Measurements from ENCODE around the gene OR5K2. TPM values are rescaled to one million over a fixed set of nuclear protein-coding genes. Genes with fewer than 3 reads are reported as not detected.

The OR5K2 gene
- total and polyA plus RNA-seq, 7 experiments from 2014 or later: not detected

GRCh38 chr3:98462901-98463300 lies 34.6 kb upstream of the OR5K2 start, which contains the start of gene OR5K1:
OR5K1 (plus strand) TSS chr3:98463201; CDS start chr3:98469577, 6,376 bp downstream.
- Histone ChIP-seq H3K36me3 (ENCODE audit: control insufficient read depth in 2 of 3, insufficient read depth in 3 of 3, low read length in 3 of 3) (no peaks in the 10 kb centered on the region), H3K27me3 (ENCODE audit: control insufficient read depth in 2 of 2, insufficient read depth in 2 of 2, low read length in 2 of 2) (no peaks in the 10 kb centered on the region), H3K4me3 (ENCODE audit: low read length) (no peak within 1 kb of the TSS), H3K4me1 (ENCODE audit: control insufficient read depth in 2 of 2, insufficient read depth in 2 of 2, low read length in 2 of 2) (no peaks in the 10 kb centered on the region), H3K27ac (ENCODE audit: low read depth, low read length) (no peak within 1 kb of the TSS), H3K9me3 (ENCODE audit: control insufficient read depth in 2 of 3, low read length in 3 of 3) (no peaks in the 10 kb centered on the region)
- POLR2A ChIA-PET: no interaction called here
- Mint-ChIP-seq H3K36me3 (no peaks in the 10 kb centered on the region), H3K4me1 (no peaks in the 10 kb centered on the region), H3K9me3 (peaks cover 0 to 32% (median 5%) of the 10 kb centered on the region in 11 donors), H3K27ac (no peak within 1 kb of the TSS), H3K4me3 (no peak within 1 kb of the TSS), H3K27me3 (peaks cover 0 to 21% (median 4%) of the 10 kb centered on the region in 5 donors)
- CTCF ChIA-PET: no interaction called here
- ATAC-seq (no peak), DNase-seq (no peak)
- intact Hi-C loops (cut with micrococcal nuclease): no loop called here

- H3K36me3 Mint-ChIP-seq: peaks cover 0 to 26% (median 10%) of the 10 kb centered on the region in 5 donors
- no peak for ATAC-seq
- peaks cover 0 to 11% (median 0%) of the 10 kb centered on the region in 7 donors for H3K4me1 Mint-ChIP-seq
- no peak overlapping the region for H3K4me3 Mint-ChIP-seq
- Histone ChIP-seq H3K36me3 (ENCODE audit: control insufficient read depth in 2 of 3, insufficient read depth in 3 of 3, low read length in 3 of 3) (no peaks in the 10 kb centered on the region), H3K9me3 (ENCODE audit: control insufficient read depth in 2 of 3, low read length in 3 of 3) (peaks cover 0 to 14% (median 4%) of the 10 kb centered on the region in 3 experiments), H3K4me3 (ENCODE audit: low read length) (no peak overlapping the region), H3K27ac (ENCODE audit: low read depth, low read length) (no peak overlapping the region), H3K4me1 (ENCODE audit: control insufficient read depth in 2 of 2, insufficient read depth in 2 of 2, low read length in 2 of 2) (no peaks in the 10 kb centered on the region), H3K27me3 (ENCODE audit: control insufficient read depth in 2 of 2, insufficient read depth in 2 of 2, low read length in 2 of 2) (no peaks in the 10 kb centered on the region)
- H3K9me3 Mint-ChIP-seq: peaks cover 12 to 81% (median 44%) of the 10 kb centered on the region in 11 donors
- H3K27ac Mint-ChIP-seq: no peak overlapping the region
- H3K27me3 Mint-ChIP-seq: peaks cover 4 to 33% (median 25%) of the 10 kb centered on the region in 5 donors
- intact Hi-C loops (cut with micrococcal nuclease): no loop called here
- ChIA-PET POLR2A (no interaction called here), CTCF (no interaction called here)
- DNase-seq: no peak
Observed at GRCh38 chr3:98482717-98483482, 14.6 kb upstream of the OR5K2 start.

- peaks cover 0 to 11% (median 0%) of the 10 kb centered on the region in 7 donors for H3K4me1 Mint-ChIP-seq
- peaks cover 4 to 37% (median 27%) of the 10 kb centered on the region in 5 donors for H3K27me3 Mint-ChIP-seq
- H3K4me3 Mint-ChIP-seq: no peak overlapping the region
- Histone ChIP-seq H3K4me1 (ENCODE audit: control insufficient read depth in 2 of 2, insufficient read depth in 2 of 2, low read length in 2 of 2) (no peaks in the 10 kb centered on the region), H3K4me3 (ENCODE audit: low read length) (no peak overlapping the region), H3K9me3 (ENCODE audit: control insufficient read depth in 2 of 3, low read length in 3 of 3) (peaks cover 0 to 11% (median 4%) of the 10 kb centered on the region in 3 experiments), H3K36me3 (ENCODE audit: control insufficient read depth in 2 of 3, insufficient read depth in 3 of 3, low read length in 3 of 3) (no peaks in the 10 kb centered on the region), H3K27ac (ENCODE audit: low read depth, low read length) (no peak overlapping the region), H3K27me3 (ENCODE audit: control insufficient read depth in 2 of 2, insufficient read depth in 2 of 2, low read length in 2 of 2) (no peaks in the 10 kb centered on the region)
- H3K36me3 Mint-ChIP-seq: peaks cover 0 to 30% (median 17%) of the 10 kb centered on the region in 5 donors
- H3K9me3 Mint-ChIP-seq: peaks cover 18 to 85% (median 47%) of the 10 kb centered on the region in 11 donors
- intact Hi-C loops (cut with micrococcal nuclease): no loop called here
- ATAC-seq (no peak), DNase-seq (no peak)
- H3K27ac Mint-ChIP-seq: no peak overlapping the region
- ChIA-PET CTCF (no interaction called here), POLR2A (no interaction called here)
Observed at GRCh38 chr3:98483626-98484025, 13.9 kb upstream of the OR5K2 start.

- H3K4me3 Mint-ChIP-seq: no peak overlapping the region
Observed at GRCh38 chr3:98500019-98500418, 2.5 kb downstream of the OR5K2 start.

GRCh38 chr3:98501270-98501669 lies 3.8 kb downstream of the OR5K2 start:
- Mint-ChIP-seq H3K36me3 (peaks cover 0 to 27% (median 4%) of the 10 kb centered on the region in 5 donors), H3K4me1 (peaks cover 0 to 6% (median 0%) of the 10 kb centered on the region in 7 donors), H3K27ac (peak overlapping the region in 1 of 9 donors; percentile 74), H3K9me3 (peaks cover 0 to 2% (median 0%) of the 10 kb centered on the region in 11 donors), H3K4me3 (no peak overlapping the region), H3K27me3 (peaks cover 0 to 3% (median 0%) of the 10 kb centered on the region in 5 donors)
- Histone ChIP-seq H3K4me3 (ENCODE audit: low read length) (no peak overlapping the region), H3K27me3 (ENCODE audit: control insufficient read depth in 2 of 2, insufficient read depth in 2 of 2, low read length in 2 of 2) (no peaks in the 10 kb centered on the region), H3K27ac (ENCODE audit: low read depth, low read length) (no peak overlapping the region), H3K36me3 (ENCODE audit: control insufficient read depth in 2 of 3, insufficient read depth in 3 of 3, low read length in 3 of 3) (no peaks in the 10 kb centered on the region), H3K9me3 (ENCODE audit: control insufficient read depth in 2 of 3, low read length in 3 of 3) (no peaks in the 10 kb centered on the region), H3K4me1 (ENCODE audit: control insufficient read depth in 2 of 2, insufficient read depth in 2 of 2, low read length in 2 of 2) (no peaks in the 10 kb centered on the region)
- ATAC-seq (no peak), DNase-seq (no peak)
- ChIA-PET POLR2A (no interaction called here), CTCF (no interaction called here)
- intact Hi-C loops (cut with micrococcal nuclease): no loop called here

More at GRCh38 chr3:98500019-98500418, 2.5 kb downstream of the OR5K2 start:
- intact Hi-C loops (cut with micrococcal nuclease): no loop called here
- no peaks in the 10 kb centered on the region for H3K9me3 ChIP-seq (ENCODE audit: control insufficient read depth in 2 of 3, low read length in 3 of 3)
- Mint-ChIP-seq H3K36me3 (peaks cover 0 to 23% (median 4%) of the 10 kb centered on the region in 5 donors), H3K27me3 (peaks cover 0 to 3% (median 0%) of the 10 kb centered on the region in 5 donors), H3K4me1 (peaks cover 0 to 6% (median 0%) of the 10 kb centered on the region in 7 donors), H3K27ac (no peak overlapping the region), H3K9me3 (peaks cover 0 to 2% (median 0%) of the 10 kb centered on the region in 11 donors)
- H3K4me3 ChIP-seq (ENCODE audit: low read length): no peak overlapping the region
- H3K27ac ChIP-seq (ENCODE audit: low read depth, low read length): no peak overlapping the region
- ATAC-seq (no peak), DNase-seq (no peak)
- H3K36me3 ChIP-seq (ENCODE audit: control insufficient read depth in 2 of 3, insufficient read depth in 3 of 3, low read length in 3 of 3): no peaks in the 10 kb centered on the region
- CTCF ChIA-PET: no interaction called here
- no peaks in the 10 kb centered on the region for H3K27me3 ChIP-seq (ENCODE audit: control insufficient read depth in 2 of 2, insufficient read depth in 2 of 2, low read length in 2 of 2)
- no peaks in the 10 kb centered on the region for H3K4me1 ChIP-seq (ENCODE audit: control insufficient read depth in 2 of 2, insufficient read depth in 2 of 2, low read length in 2 of 2)
- POLR2A ChIA-PET: no interaction called here

GRCh38 chr3:98501863-98502576 lies 4.5 kb downstream of the OR5K2 start:
- Mint-ChIP-seq H3K4me1 (peaks cover 0 to 6% (median 0%) of the 10 kb centered on the region in 7 donors), H3K4me3 (no peak overlapping the region), H3K27ac (no peak overlapping the region), H3K27me3 (peaks cover 0 to 2% (median 0%) of the 10 kb centered on the region in 5 donors), H3K36me3 (peaks cover 0 to 34% (median 10%) of the 10 kb centered on the region in 5 donors), H3K9me3 (peaks cover 0 to 2% (median 0%) of the 10 kb centered on the region in 11 donors)
- ATAC-seq (no peak), DNase-seq (no peak)
- H3K27ac ChIP-seq (ENCODE audit: low read depth, low read length): no peak overlapping the region
- no peak overlapping the region for H3K4me3 ChIP-seq (ENCODE audit: low read length)
- H3K4me1 ChIP-seq (ENCODE audit: control insufficient read depth in 2 of 2, insufficient read depth in 2 of 2, low read length in 2 of 2): no peaks in the 10 kb centered on the region
- intact Hi-C loops (cut with micrococcal nuclease): no loop called here
- H3K36me3 ChIP-seq (ENCODE audit: control insufficient read depth in 2 of 3, insufficient read depth in 3 of 3, low read length in 3 of 3): peaks cover 0 to 5% (median 0%) of the 10 kb centered on the region in 3 experiments
- no peaks in the 10 kb centered on the region for H3K9me3 ChIP-seq (ENCODE audit: control insufficient read depth in 2 of 3, low read length in 3 of 3)
- H3K27me3 ChIP-seq (ENCODE audit: control insufficient read depth in 2 of 2, insufficient read depth in 2 of 2, low read length in 2 of 2): no peaks in the 10 kb centered on the region
- CTCF ChIA-PET: interaction anchor here (0.7 kb wide), 1 partner anchor 126 kb away, joined by 3 read pairs; no protein-coding TSS in a partner anchor
- POLR2A ChIA-PET: no interaction called here
